Gastrocnemius medialis (tissue), 4 donors: ENCODE measurements around the gene PPP1R15B. TPM values are rescaled to one million over a fixed set of nuclear protein-coding genes. Genes with fewer than 3 reads are reported as not detected.
A peak's percentile ranks its signal among the peaks of the same experiment; 100 is the strongest.

ENCODE experiments used
- ATAC-seq, 2 donors: fragments of 150-250 bp; one replicate each; pipeline ENCODE4 v1.9.1; 2016
- DNase-seq, 2 donors: peaks; one replicate each; pipeline ENCODE4 v3.0.0-alpha.2; 2019
- H3K27ac ChIP-seq, 4 donors: fragments of 200-600 bp; sonication (generic); 1 replicate in 1 of 4; 2 replicates in 3 of 4; pipeline ENCODE4 v1.5.1; 2016 to 2018; ENCODE audit warnings: mild to moderate bottlenecking in 2 of 4, moderate library complexity in 1 of 4
- H3K27me3 ChIP-seq, 3 donors: fragments of 200-600 bp; sonication (generic) in 2 of 3; 1 replicate in 1 of 3; 2 replicates in 2 of 3; pipeline versions ENCODE4 v1.5.1 to v1.6.0; 2016 to 2019; ENCODE audit warnings: mild to moderate bottlenecking in 1 of 3, moderate library complexity in 1 of 3
- H3K36me3 ChIP-seq, 2 donors: fragments of 200-600 bp; sonication (generic) in 1 of 2; one replicate each; pipeline ENCODE4 v1.5.1; 2017 to 2018
- H3K4me1 ChIP-seq, 2 donors: fragments of 200-600 bp; sonication (generic) in 1 of 2; one replicate each; pipeline ENCODE4 v1.5.1; 2016 to 2017; ENCODE audit warnings: mild to moderate bottlenecking in 2 of 2
- H3K4me3 ChIP-seq, 4 donors: fragments of 200-600 bp; sonication (generic) in 3 of 4; 1 replicate in 1 of 4; 2 replicates in 3 of 4; pipeline ENCODE4 v1.5.1; 2016 to 2019; ENCODE audit warnings: mild to moderate bottlenecking in 2 of 4
- H3K9me3 ChIP-seq, 3 donors: fragments of 200-600 bp; sonication (generic) in 2 of 3; 1 replicate in 1 of 3; 2 replicates in 2 of 3; pipeline ENCODE4 v1.5.1; 2016 to 2019
- POLR2A ChIP-seq, 2 donors: fragments of 450-650 bp; IDR thresholded peaks; one replicate each; pipeline ENCODE4 v1.6.1; 2017; ENCODE audit warnings: antibody characterized with exemption in 2 of 2, mild to moderate bottlenecking in 2 of 2, moderate library complexity in 2 of 2
- in situ Hi-C, 4 donors: fragments of 200-750 bp; cut with MboI; loops; one replicate each; pipeline versions ENCODE4 v1.15.0 to v1.8.0; 2017; ENCODE audit warnings: low sequenced_read_pairs in 4 of 4
- intact Hi-C: fragments of 100-400 bp; cut with DNase I; formaldehyde crosslinking; loops from one replicate; pipeline ENCODE4 v1.15.1; 2023; ENCODE audit warnings: low total_unique reads
- total RNA-seq, 4 donors: library from RNA; depleted of rRNA; stranded (reverse); fragments of >200 nt; gene quantifications; one replicate each; pipeline versions ENCODE4 v1.1.0 to v1.2.3, GENCODE V29; 2016
- TF ChIP-seq, protein P1 (sequence below), 5 experiments: fragments of 450-650 bp in 3 of 5; fragments of 200-600 bp in 2 of 5; sonication (generic) in 2 of 5; IDR thresholded peaks in 4 of 5; conservative IDR thresholded peaks in 1 of 5; 1 replicate in 4 of 5; 2 replicates in 1 of 5; pipeline ENCODE4 v1.5.1; 2016 to 2019; ENCODE audit warnings: antibody characterized with exemption in 5 of 5, mild to moderate bottlenecking in 3 of 5, moderate library complexity in 3 of 5

The PPP1R15B gene
- total RNA-seq, 4 donors from 2014 or later: 23.8 to 33.0 (median 25.9) TPM

GRCh38 chr1:204456826-204457442 is 45.3 kb upstream of the PPP1R15B start:
- intact Hi-C loops (no loop called here), in situ Hi-C loops (no loop called here)
- Histone ChIP-seq H3K27me3 (no peaks in the 10 kb centered on the region), H3K9me3 (no peaks in the 10 kb centered on the region), H3K4me1 (peaks cover 5 to 17% of the 10 kb centered on the region in 2 donors), H3K27ac (peak overlapping the region in 3 of 4 donors; percentile 4 to 56 (median 52)), H3K36me3 (peaks cover 0 to 7% of the 10 kb centered on the region in 2 donors), H3K4me3 (no peak overlapping the region)
- DNase-seq (no peak), ATAC-seq (peak; percentile 62 to 75)
- no peak for TF ChIP-seq POLR2A (IDR thresholded peaks at IDR 0.05)
- TF ChIP-seq, protein P1, sequence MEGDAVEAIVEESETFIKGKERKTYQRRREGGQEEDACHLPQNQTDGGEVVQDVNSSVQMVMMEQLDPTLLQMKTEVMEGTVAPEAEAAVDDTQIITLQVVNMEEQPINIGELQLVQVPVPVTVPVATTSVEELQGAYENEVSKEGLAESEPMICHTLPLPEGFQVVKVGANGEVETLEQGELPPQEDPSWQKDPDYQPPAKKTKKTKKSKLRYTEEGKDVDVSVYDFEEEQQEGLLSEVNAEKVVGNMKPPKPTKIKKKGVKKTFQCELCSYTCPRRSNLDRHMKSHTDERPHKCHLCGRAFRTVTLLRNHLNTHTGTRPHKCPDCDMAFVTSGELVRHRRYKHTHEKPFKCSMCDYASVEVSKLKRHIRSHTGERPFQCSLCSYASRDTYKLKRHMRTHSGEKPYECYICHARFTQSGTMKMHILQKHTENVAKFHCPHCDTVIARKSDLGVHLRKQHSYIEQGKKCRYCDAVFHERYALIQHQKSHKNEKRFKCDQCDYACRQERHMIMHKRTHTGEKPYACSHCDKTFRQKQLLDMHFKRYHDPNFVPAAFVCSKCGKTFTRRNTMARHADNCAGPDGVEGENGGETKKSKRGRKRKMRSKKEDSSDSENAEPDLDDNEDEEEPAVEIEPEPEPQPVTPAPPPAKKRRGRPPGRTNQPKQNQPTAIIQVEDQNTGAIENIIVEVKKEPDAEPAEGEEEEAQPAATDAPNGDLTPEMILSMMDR (IDR thresholded peaks at IDR 0.05 in 4 of 5, conservative IDR thresholded peaks at IDR 0.05 in 1 of 5): no peak

DNA sequence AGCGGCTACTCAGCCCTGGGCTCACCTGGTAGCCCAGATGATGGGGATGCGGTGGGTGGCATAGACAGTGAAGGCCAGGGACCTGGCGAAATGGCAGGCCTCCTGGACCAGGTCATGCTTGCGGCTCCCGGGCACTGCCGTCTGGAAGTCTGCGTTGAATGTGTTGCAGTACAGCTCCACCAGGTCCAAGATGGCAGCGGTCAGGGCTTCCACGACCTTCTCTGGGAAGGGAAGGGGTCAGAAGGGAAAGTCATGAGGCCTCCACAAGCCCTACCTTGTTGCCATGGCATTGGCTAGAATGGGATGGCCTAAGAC is 44.2 kb upstream of the PPP1R15B start:
- in situ Hi-C loops: no loop called here
- no peak for DNase-seq
- peaks cover 14 to 27% of the 10 kb centered on the region in 2 donors for H3K4me1 ChIP-seq
- ATAC-seq: no peak
- H3K9me3 ChIP-seq: no peaks in the 10 kb centered on the region
- TF ChIP-seq, protein P1 (IDR thresholded peaks at IDR 0.05 in 4 of 5, conservative IDR thresholded peaks at IDR 0.05 in 1 of 5): no peak
- TF ChIP-seq POLR2A (IDR thresholded peaks at IDR 0.05): no peak
- H3K4me3 ChIP-seq: no peak overlapping the region
- peak overlapping the region in 1 of 4 donors; percentile 98 for H3K27ac ChIP-seq
- intact Hi-C loops: no loop called here
- H3K36me3 ChIP-seq: peaks cover 0 to 7% of the 10 kb centered on the region in 2 donors
- H3K27me3 ChIP-seq: no peaks in the 10 kb centered on the region

DNA sequence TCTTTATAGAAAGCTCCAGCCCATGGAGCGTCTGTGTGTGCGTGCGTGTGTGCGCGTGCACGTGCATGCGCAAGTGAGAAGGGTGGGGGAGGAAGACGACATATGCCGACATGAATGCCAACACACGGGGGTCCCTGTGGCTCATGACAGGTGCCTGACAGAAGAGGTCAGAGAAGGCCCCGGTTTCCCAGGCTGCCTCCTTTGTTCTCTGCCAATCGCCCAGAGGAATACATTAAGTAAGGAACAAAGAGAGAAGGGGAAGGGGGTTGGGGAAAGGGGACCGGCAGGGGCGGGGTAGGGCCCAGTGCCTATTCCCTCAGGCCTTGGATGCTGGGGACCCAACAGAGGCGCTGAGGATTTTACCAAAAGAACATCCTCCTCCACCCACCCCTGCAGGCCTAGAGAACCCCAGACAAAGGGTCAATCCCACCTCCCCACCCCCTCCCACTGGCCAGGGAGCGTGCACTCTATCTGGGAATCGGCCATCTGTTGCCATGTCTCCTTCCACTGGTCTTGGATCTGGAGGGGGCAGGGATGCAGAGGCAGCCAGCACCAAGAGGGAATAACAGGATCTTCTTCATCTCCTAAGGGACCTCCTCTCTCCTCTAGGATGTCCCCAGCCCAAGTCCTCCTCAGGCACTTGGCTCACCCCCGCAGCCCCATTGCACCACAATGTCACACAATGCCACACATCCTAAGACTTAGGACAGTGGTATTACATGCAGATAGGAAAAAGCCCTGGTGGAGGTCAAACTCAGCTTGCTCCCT is 43.6 kb upstream of the PPP1R15B start:
- Histone ChIP-seq H3K27ac (peak overlapping the region in 3 of 4 donors; percentile 50 to 98 (median 90)), H3K9me3 (no peaks in the 10 kb centered on the region), H3K4me3 (no peak overlapping the region), H3K36me3 (peaks cover 0 to 7% of the 10 kb centered on the region in 2 donors), H3K4me1 (peaks cover 19 to 32% of the 10 kb centered on the region in 2 donors), H3K27me3 (no peaks in the 10 kb centered on the region)
- DNase-seq (no peak), ATAC-seq (no peak)
- intact Hi-C loops (no loop called here), in situ Hi-C loops (no loop called here)
- TF ChIP-seq, protein P1 (IDR thresholded peaks at IDR 0.05 in 4 of 5, conservative IDR thresholded peaks at IDR 0.05 in 1 of 5): no peak
- TF ChIP-seq POLR2A (IDR thresholded peaks at IDR 0.05): no peak

DNA sequence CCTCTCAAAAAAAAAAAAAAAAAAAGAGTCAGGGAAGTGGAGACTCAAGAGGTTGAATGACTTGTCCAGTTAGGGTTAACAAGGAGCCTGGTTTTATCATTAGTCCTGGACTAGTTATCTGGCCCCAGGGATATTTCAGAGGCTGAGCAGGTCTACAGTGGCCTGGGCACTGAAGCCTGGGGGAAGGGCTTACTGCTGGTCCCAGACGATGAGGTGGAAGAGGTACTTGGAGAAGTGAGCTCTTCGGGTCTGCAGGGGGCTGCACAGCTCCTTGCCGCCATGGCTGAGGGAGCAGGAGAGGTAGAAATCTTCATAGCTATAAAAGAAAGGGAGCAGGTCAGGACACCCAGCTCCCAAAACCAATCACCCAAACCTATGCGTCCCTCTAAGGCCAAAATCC is 42.9 kb upstream of the PPP1R15B start:
- Histone ChIP-seq H3K9me3 (no peaks in the 10 kb centered on the region), H3K27ac (peak overlapping the region in 3 of 4 donors; percentile 50 to 98 (median 90)), H3K27me3 (no peaks in the 10 kb centered on the region), H3K36me3 (peaks cover 0 to 7% of the 10 kb centered on the region in 2 donors), H3K4me1 (peaks cover 27 to 40% of the 10 kb centered on the region in 2 donors), H3K4me3 (no peak overlapping the region)
- in situ Hi-C loops: no loop called here
- intact Hi-C loops: no loop called here
- DNase-seq: no peak
- no peak for ATAC-seq
- TF ChIP-seq POLR2A (IDR thresholded peaks at IDR 0.05): no peak
- TF ChIP-seq, protein P1 (IDR thresholded peaks at IDR 0.05 in 4 of 5, conservative IDR thresholded peaks at IDR 0.05 in 1 of 5): no peak
